OCI-LY1 (cell line): ENCODE data around the gene DPP9.

ENCODE experiments used
- H2AFZ ChIP-seq: fragments of 200-600 bp; sonication (generic), shearing (Covaris generic); 2 replicates; pipeline ENCODE4 v1.6.0; 2014; ENCODE audit warnings: antibody characterized with exemption, mild to moderate bottlenecking, low read length
- H3F3A ChIP-seq: fragments of 200-600 bp; sonication (generic), shearing (Covaris generic); 2 replicates; pipeline ENCODE4 v1.6.0; 2014; ENCODE audit warnings: mild to moderate bottlenecking, antibody characterized with exemption, low read length, moderate library complexity; ENCODE audit not compliant: insufficient read depth
- H3K27ac ChIP-seq: fragments of 200-600 bp; sonication (generic); 2 replicates; pipeline ENCODE4 v1.5.1; 2014; ENCODE audit warnings: low read length, mixed run types, mild to moderate bottlenecking, low read depth; ENCODE audit not compliant: poor library complexity, severe bottlenecking
- H3K27me3 ChIP-seq: fragments of 200-600 bp; sonication (generic); 2 replicates; pipeline ENCODE4 v1.6.0; 2014; ENCODE audit warnings: antibody characterized with exemption, mild to moderate bottlenecking, low read length, moderate library complexity; ENCODE audit not compliant: insufficient read depth
- H3K36me3 ChIP-seq: fragments of 200-600 bp; sonication (generic); 2 replicates; pipeline ENCODE4 v1.6.1; 2014; ENCODE audit warnings: mild to moderate bottlenecking, antibody characterized with exemption, low read length, moderate library complexity, mixed read lengths; ENCODE audit not compliant: insufficient read depth
- H3K4me1 ChIP-seq: fragments of 200-600 bp; sonication (generic); 2 replicates; pipeline ENCODE4 v1.5.1; 2014; ENCODE audit warnings: mild to moderate bottlenecking, low read length, moderate library complexity; ENCODE audit not compliant: insufficient read depth, severe bottlenecking
- H3K4me2 ChIP-seq: fragments of 200-600 bp; sonication (generic), shearing (Covaris generic); 2 replicates; pipeline ENCODE4 v1.6.1; 2014; ENCODE audit warnings: low read length
- H3K4me3 ChIP-seq: fragments of 200-600 bp; sonication (generic); 2 replicates; pipeline ENCODE4 v1.5.1; 2014; ENCODE audit warnings: low read length, low read depth, mild to moderate bottlenecking, mixed read lengths; ENCODE audit not compliant: poor library complexity, severe bottlenecking
- H3K79me2 ChIP-seq: fragments of 200-600 bp; shearing (Covaris generic); 2 replicates; pipeline ENCODE4 v1.6.1; 2016; ENCODE audit warnings: mixed run types, low read length, mixed read lengths; ENCODE audit not compliant: insufficient read depth
- H3K9ac ChIP-seq: fragments of 200-600 bp; sonication (generic), shearing (Covaris generic); 2 replicates; pipeline ENCODE4 v1.6.1; 2014; ENCODE audit warnings: mild to moderate bottlenecking, low read length, mixed read lengths
- H3K9me2 ChIP-seq: fragments of 200-600 bp; sonication (generic), shearing (Covaris generic); 2 replicates; pipeline ENCODE4 v1.6.1; 2014; ENCODE audit warnings: low read depth, mild to moderate bottlenecking, low read length, mixed read lengths
- H3K9me3 ChIP-seq: fragments of 200-600 bp; shearing (Covaris generic); 2 replicates; pipeline ENCODE4 v1.6.1; 2014; ENCODE audit warnings: low read length, mixed read lengths
- H4K20me1 ChIP-seq: fragments of 200-600 bp; sonication (generic), shearing (Covaris generic); 2 replicates; pipeline ENCODE4 v1.6.0; 2016; ENCODE audit warnings: mild to moderate bottlenecking, low read length; ENCODE audit not compliant: insufficient read depth
- CTCF ChIP-seq: fragments of 200-600 bp; sonication (generic), shearing (Covaris generic); IDR thresholded peaks from 2 replicates; pipeline ENCODE4 v1.5.1; 2017; ENCODE audit warnings: mild to moderate bottlenecking, antibody characterized with exemption, low read length, moderate library complexity, mixed read lengths
- EZH2 ChIP-seq: fragments of 200-600 bp; sonication (generic), shearing (Covaris generic); IDR thresholded peaks from 2 replicates; pipeline ENCODE4 v1.8.0; 2017; ENCODE audit warnings: borderline replicate concordance, mixed run types, mild to moderate bottlenecking, antibody characterized with exemption, low read length, moderate library complexity, mixed read lengths

Gene DPP9

DNA sequence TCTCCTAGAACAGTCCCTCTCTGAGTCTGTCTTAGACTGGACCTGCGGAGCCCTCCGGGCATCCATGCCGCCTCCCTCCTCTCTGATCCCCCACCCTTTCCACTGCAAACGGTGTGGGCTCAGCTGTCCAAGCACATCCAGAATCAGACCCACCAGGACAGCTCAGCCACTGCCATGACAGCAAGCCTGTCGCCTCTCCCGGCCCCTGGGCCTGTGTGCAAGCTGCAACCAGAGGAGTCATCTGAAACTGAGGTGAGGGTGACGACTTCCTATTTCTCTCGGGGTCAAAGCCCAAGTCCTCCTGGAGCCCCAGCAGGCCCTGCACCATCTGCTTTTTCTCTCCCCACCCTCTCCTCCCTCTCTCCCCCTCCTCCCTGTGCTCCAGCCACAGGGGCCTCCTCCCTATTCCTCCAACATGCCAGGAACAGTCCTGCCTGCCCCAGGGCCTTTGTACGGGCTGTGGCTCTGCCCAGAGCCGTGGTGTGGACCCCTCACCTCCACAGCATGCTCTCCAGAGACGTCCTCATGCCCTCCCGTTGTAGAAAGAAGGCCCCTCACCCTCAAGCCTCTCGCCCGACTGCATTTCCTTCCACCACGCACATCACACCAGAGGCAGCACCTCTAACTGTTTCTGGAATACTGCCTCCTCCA is 30.0 kb downstream of the DPP9 start:
- TF ChIP-seq EZH2 (no peak), CTCF (no peak)
- Histone ChIP-seq H3K4me3 (no peak overlapping the region), H4K20me1 (no peaks in the 10 kb centered on the region), H3K27ac (no peak overlapping the region), H2AFZ (no peak overlapping the region), H3K36me3 (peaks cover 72% of the 10 kb centered on the region), H3K9me3 (no peaks in the 10 kb centered on the region), H3K79me2 (no peaks in the 10 kb centered on the region), H3K4me2 (no peak overlapping the region), H3F3A (no peaks in the 10 kb centered on the region), H3K27me3 (no peaks in the 10 kb centered on the region), H3K4me1 (no peaks in the 10 kb centered on the region), H3K9ac (no peak overlapping the region), H3K9me2 (no peaks in the 10 kb centered on the region)

DNA sequence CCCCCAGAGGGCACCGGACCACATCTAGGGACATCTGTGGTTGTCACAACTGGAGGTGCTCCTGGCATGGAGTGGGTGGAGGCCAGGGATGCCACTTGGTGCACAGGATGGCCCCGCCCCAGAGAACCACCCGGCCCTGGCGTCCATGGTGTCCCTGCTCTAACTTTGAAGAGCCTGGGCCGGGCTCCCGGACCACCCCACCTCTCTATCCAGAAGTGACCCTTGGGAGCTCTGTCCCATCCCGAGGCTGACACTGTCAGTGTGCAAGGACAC is 30.6 kb downstream of the DPP9 start:
- H3K4me1 ChIP-seq: no peaks in the 10 kb centered on the region
- TF ChIP-seq EZH2 (no peak), CTCF (no peak)
- H4K20me1 ChIP-seq: no peaks in the 10 kb centered on the region
- H3K4me2 ChIP-seq: no peak overlapping the region
- H3K36me3 ChIP-seq: peaks cover 74% of the 10 kb centered on the region
- no peak overlapping the region for H3K4me3 ChIP-seq
- no peak overlapping the region for H2AFZ ChIP-seq
- no peak overlapping the region for H3K27ac ChIP-seq
- no peaks in the 10 kb centered on the region for H3K9me3 ChIP-seq
- no peaks in the 10 kb centered on the region for H3K27me3 ChIP-seq
- H3F3A ChIP-seq: no peaks in the 10 kb centered on the region
- no peak overlapping the region for H3K9ac ChIP-seq
- H3K9me2 ChIP-seq: no peaks in the 10 kb centered on the region
- no peaks in the 10 kb centered on the region for H3K79me2 ChIP-seq

DNA sequence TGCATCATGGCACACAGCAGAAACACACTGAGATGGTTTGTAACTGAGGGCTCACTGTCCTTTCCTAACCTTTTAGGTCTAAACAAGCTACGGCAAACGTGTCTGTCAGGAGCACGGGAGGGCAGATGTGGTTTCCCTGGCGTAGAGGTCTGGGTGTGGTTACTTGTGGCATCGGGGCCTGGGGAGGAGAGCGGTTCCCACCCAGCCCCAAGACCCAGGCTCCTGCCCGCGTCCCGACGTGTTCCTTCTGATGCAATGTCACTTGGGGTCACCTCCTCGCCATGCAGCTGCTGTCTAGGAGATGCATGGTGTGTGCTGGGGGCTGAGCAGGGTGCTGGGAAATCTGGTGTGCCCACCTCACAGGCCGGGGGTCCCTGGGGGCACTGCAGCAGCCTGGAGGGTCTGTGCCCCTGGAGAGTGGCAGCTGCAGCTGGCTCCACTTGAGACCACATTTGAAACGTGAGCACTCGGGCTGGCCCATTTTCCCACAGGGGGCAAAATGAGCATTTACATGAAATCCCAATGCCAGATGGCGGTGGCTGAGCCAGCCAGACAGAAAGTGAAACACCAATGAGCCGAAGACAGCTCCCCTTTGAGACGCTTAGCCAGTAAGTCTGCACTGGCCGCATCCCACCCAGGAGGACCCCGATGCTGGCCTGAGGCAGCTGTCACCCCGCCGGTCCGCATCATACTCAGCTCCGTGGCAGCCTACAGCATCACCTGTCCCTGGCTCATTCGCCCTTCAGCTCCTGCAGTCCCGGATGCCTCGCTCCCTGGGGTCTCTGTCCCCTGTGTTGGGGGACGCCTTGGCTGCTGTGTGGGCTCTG is 31.2 kb downstream of the DPP9 start:
- H3K9ac ChIP-seq: no peak overlapping the region
- no peaks in the 10 kb centered on the region for H3F3A ChIP-seq
- peaks cover 68% of the 10 kb centered on the region for H3K36me3 ChIP-seq
- no peak overlapping the region for H3K27ac ChIP-seq
- H3K9me3 ChIP-seq: no peaks in the 10 kb centered on the region
- TF ChIP-seq EZH2 (no peak), CTCF (no peak)
- no peak overlapping the region for H3K4me2 ChIP-seq
- no peaks in the 10 kb centered on the region for H3K4me1 ChIP-seq
- H3K27me3 ChIP-seq: no peaks in the 10 kb centered on the region
- no peaks in the 10 kb centered on the region for H4K20me1 ChIP-seq
- no peak overlapping the region for H3K4me3 ChIP-seq
- H3K9me2 ChIP-seq: no peaks in the 10 kb centered on the region
- no peak overlapping the region for H2AFZ ChIP-seq
- no peaks in the 10 kb centered on the region for H3K79me2 ChIP-seq
